ENCODE results near the gene KTN1. TPM values are rescaled to one million over a fixed set of nuclear protein-coding genes. Genes with fewer than 3 reads are reported as not detected.

KTN1 gene
- total and polyA plus RNA-seq, 8 donors: 125 to 171 (median 140) TPM

- Histone ChIP-seq H3K36me3 (no peaks in the 10 kb centered on the region), H3K4me1 (peaks cover 0 to 9% of the 10 kb centered on the region in 2 donors), H3K4me3 (no peak overlapping the region), H3K27ac (no peak overlapping the region), H3K9me3 (no peaks in the 10 kb centered on the region), H3K27me3 (no peaks in the 10 kb centered on the region)
- intact Hi-C loops (cut with DNase I): no loop called here
- TF ChIP-seq CTCF (IDR thresholded peaks at IDR 0.05): no peak
- no peak for ATAC-seq
- no peak for DNase-seq
Observed at GRCh38 chr14:55574988-55575387, 5.0 kb upstream of the KTN1 start.

- Histone ChIP-seq H3K4me3 (no peak overlapping the region), H3K9me3 (no peaks in the 10 kb centered on the region), H3K36me3 (no peaks in the 10 kb centered on the region), H3K27me3 (no peaks in the 10 kb centered on the region), H3K27ac (no peak overlapping the region), H3K4me1 (peaks cover 7 to 22% of the 10 kb centered on the region in 2 donors)
- intact Hi-C loops (cut with DNase I): no loop called here
- no peak for TF ChIP-seq CTCF (IDR thresholded peaks at IDR 0.05)
- DNase-seq (no peak), ATAC-seq (no peak)
Observed at GRCh38 chr14:55577229-55577628, 2.8 kb upstream of the KTN1 start.

- DNase-seq: no peak
- no peak for ATAC-seq
- H3K27ac ChIP-seq: peak overlapping the region in 1 of 2 donors; percentile 90
- no peak for TF ChIP-seq CTCF (IDR thresholded peaks at IDR 0.05)
- no peaks in the 10 kb centered on the region for H3K27me3 ChIP-seq
- no peaks in the 10 kb centered on the region for H3K36me3 ChIP-seq
- no peaks in the 10 kb centered on the region for H3K9me3 ChIP-seq
- H3K4me3 ChIP-seq: peak overlapping the region in 1 of 2 donors; percentile 94
- intact Hi-C loops (cut with DNase I): no loop called here
- H3K4me1 ChIP-seq: peaks cover 7 to 35% of the 10 kb centered on the region in 2 donors
Observed at GRCh38 chr14:55578511-55578910, 1.5 kb upstream of the KTN1 start.

- ATAC-seq: peak; percentile 53
- peak in 3 of 4 donors; percentile 49 to 88 (median 60) for DNase-seq
- peak in 1 of 2 donors; percentile 18 for TF ChIP-seq CTCF (IDR thresholded peaks at IDR 0.05)
- H3K36me3 ChIP-seq: no peaks in the 10 kb centered on the region
- intact Hi-C loops (cut with DNase I): no loop called here
- H3K4me1 ChIP-seq: peaks cover 10 to 51% of the 10 kb centered on the region in 2 donors
- H3K4me3 ChIP-seq: peak overlapping the region; percentile 87 to 94
- no peaks in the 10 kb centered on the region for H3K9me3 ChIP-seq
- no peaks in the 10 kb centered on the region for H3K27me3 ChIP-seq
- peak overlapping the region; percentile 90 for H3K27ac ChIP-seq
Observed at GRCh38 chr14:55580470-55581341, 699 bp downstream of the KTN1 start.

GRCh38 chr14:55581342-55581771 lies 1.4 kb downstream of the KTN1 start:
- H3K4me1 ChIP-seq: peaks cover 10 to 57% of the 10 kb centered on the region in 2 donors
- TF ChIP-seq CTCF (IDR thresholded peaks at IDR 0.05): no peak
- ATAC-seq (peak; percentile 5), DNase-seq (peak in 1 of 4 donors; percentile 33)
- H3K27me3 ChIP-seq: no peaks in the 10 kb centered on the region
- H3K27ac ChIP-seq: peak overlapping the region in 1 of 2 donors; percentile 90
- intact Hi-C loops (cut with DNase I): no loop called here
- H3K36me3 ChIP-seq: no peaks in the 10 kb centered on the region
- peak overlapping the region; percentile 87 to 94 for H3K4me3 ChIP-seq
- H3K9me3 ChIP-seq: no peaks in the 10 kb centered on the region
